ENCODE measurements around the gene DLGAP1.

- TF ChIP-seq CTCF (IDR thresholded peaks at IDR 0.05; ENCODE audit: insufficient read depth, low read length, poor library complexity, severe bottlenecking) = no peak
- no peak for TF ChIP-seq EZH2phosphoT487 (conservative IDR thresholded peaks at IDR 0.05; ENCODE audit: low read length)
Observed at GRCh38 chr18:3982541-3982940, 472.6 kb downstream of the DLGAP1 start.
